HCT116 (cell line): ENCODE measurements around the gene COX10. TPM values are rescaled to one million over a fixed set of nuclear protein-coding genes. Genes with fewer than 3 reads are reported as not detected.
A peak's percentile ranks its signal among the peaks of the same experiment; 100 is the strongest.

ENCODE experiments used
- ATAC-seq: fragments of 200-7000 bp; cut with Tn5 transposase; 2 replicates; pipeline ENCODE4 v1.9.1; 2020; ENCODE audit warnings: mild to moderate bottlenecking, moderate library complexity
- BruUV-seq: library from RNA; stranded (reverse); fragments of 400-500 nt; replicated peaks from 2 replicates; lab custom pipeline; 2021; lab: Mats Ljungman, UMichigan
- CTCF ChIA-PET: fragments of 300-600 bp; sonication (Branson Sonifier 250); formaldehyde crosslinking; loops from one replicate; lab custom pipeline; 2021; ENCODE audit warnings: antibody characterized with exemption; lab: Charles Lee
- POLR2A ChIA-PET: fragments of 300-600, 350-600 bp; sonication (Branson Sonifier 250); formaldehyde crosslinking; loops from one replicate; lab custom pipeline; 2021; ENCODE audit warnings: antibody characterized with exemption; lab: Charles Lee
- RAD21 ChIA-PET, 2 experiments: fragments of 300-600 bp; sonication (Branson Sonifier 250); formaldehyde crosslinking; loops; one replicate each; lab custom pipeline; 2023; ENCODE audit warnings: low total read pairs in 2 of 2; ENCODE audit not compliant: uncharacterized antibody in 2 of 2, unreplicated experiment in 2 of 2, low non-redundant PET in 1 of 2; lab: Charles Lee
- DNase-seq: peaks from one replicate; pipeline ENCODE4 v3.0.0-alpha.2; 2010; ENCODE audit warnings: low read depth, low spot score
- H2AFZ ChIP-seq: fragments of 200-600 bp; shearing (Covaris generic), sonication (generic); 2 replicates; pipeline ENCODE4 v1.6.1; 2017; ENCODE audit warnings: low read depth, mixed run types, mixed read lengths, antibody characterized with exemption, low read length; ENCODE audit not compliant: poor library complexity, severe bottlenecking
- H3K27ac ChIP-seq: 2 replicates; pipeline ENCODE4 v1.5.1; 2012; ENCODE audit warnings: low read depth, low read length
- H3K27me3 ChIP-seq: fragments of 200-600 bp; sonication (generic); 2 replicates; pipeline ENCODE4 v1.6.1; 2016; ENCODE audit warnings: mixed run types, low read length, mixed read lengths; ENCODE audit not compliant: insufficient read depth
- H3K36me3 ChIP-seq, 2 experiments: fragments of 200-500 bp in 1 of 2; fragments of 200-600 bp in 1 of 2; sonication (Bioruptor generic) in 1 of 2; sonication (generic) in 1 of 2; 2 replicates each; pipeline versions ENCODE4 v1.5.1 to v1.6.1; 2014 to 2016; ENCODE audit warnings: low read length in 2 of 2, inconsistent platforms in 1 of 2, mixed read lengths in 1 of 2, mixed run types in 1 of 2; ENCODE audit not compliant: insufficient read depth in 2 of 2, control insufficient read depth in 1 of 2
- H3K4me1 ChIP-seq, 2 experiments: fragments of 200-600 bp in 1 of 2; sonication (generic) in 1 of 2; 2 replicates each; pipeline versions ENCODE4 v1.5.1 to v1.6.1; 2012 to 2017; ENCODE audit warnings: low read length in 2 of 2, inconsistent platforms in 1 of 2, mild to moderate bottlenecking in 1 of 2, mixed read lengths in 1 of 2, mixed run types in 1 of 2, moderate library complexity in 1 of 2; ENCODE audit not compliant: insufficient read depth in 2 of 2, control insufficient read depth in 1 of 2
- H3K4me2 ChIP-seq: fragments of 200-600 bp; sonication (generic); 2 replicates; pipeline ENCODE4 v1.6.1; 2017; ENCODE audit warnings: mixed run types, low read length, mixed read lengths
- H3K4me3 ChIP-seq, 2 experiments: fragments of 200-600 bp in 1 of 2; sonication (generic) in 1 of 2; replicated peaks in 1 of 2; 2 replicates each; pipeline ENCODE4 v1.5.1; 2011 to 2016; ENCODE audit warnings: low read length in 2 of 2, control low read depth in 1 of 2, low read depth in 1 of 2, mild to moderate bottlenecking in 1 of 2, mixed read lengths in 1 of 2, mixed run types in 1 of 2
- H3K79me2 ChIP-seq: fragments of 200-600 bp; sonication (generic); 2 replicates; pipeline ENCODE4 v1.6.1; 2017; ENCODE audit warnings: mild to moderate bottlenecking, mixed run types, low read length, moderate library complexity, mixed read lengths; ENCODE audit not compliant: insufficient read depth
- H3K9ac ChIP-seq: fragments of 200-600 bp; sonication (generic); 2 replicates; pipeline ENCODE4 v1.6.1; 2016; ENCODE audit warnings: low read length, mixed read lengths
- H3K9me2 ChIP-seq: fragments of 200-600 bp; sonication (generic), shearing (Covaris generic); 2 replicates; pipeline ENCODE4 v1.6.1; 2017; ENCODE audit warnings: mixed run types, mild to moderate bottlenecking, moderate library complexity; ENCODE audit not compliant: insufficient read depth
- H3K9me3 ChIP-seq, 2 experiments: fragments of 200-500 bp in 1 of 2; fragments of 200-600 bp in 1 of 2; sonication (Bioruptor generic) in 1 of 2; sonication (generic) in 1 of 2; 2 replicates each; pipeline ENCODE4 v1.6.1; 2014 to 2017; ENCODE audit warnings: low read length in 2 of 2, mixed read lengths in 2 of 2, inconsistent platforms in 1 of 2, low read depth in 1 of 2, mild to moderate bottlenecking in 1 of 2, mixed run types in 1 of 2, moderate library complexity in 1 of 2; ENCODE audit not compliant: control insufficient read depth in 1 of 2, insufficient read depth in 1 of 2
- H4K20me1 ChIP-seq: fragments of 200-600 bp; sonication (generic), shearing (Covaris generic); 2 replicates; pipeline ENCODE4 v1.6.1; 2017; ENCODE audit warnings: mixed run types, mild to moderate bottlenecking, moderate library complexity; ENCODE audit not compliant: insufficient read depth
- CBX3 ChIP-seq: IDR thresholded peaks from 2 replicates; pipeline ENCODE4 v1.6.1; 2012; ENCODE audit warnings: low read depth
- CEBPB ChIP-seq: IDR thresholded peaks from 2 replicates; pipeline ENCODE4 v1.6.1; 2012; ENCODE audit warnings: low read depth
- EGR1 ChIP-seq: IDR thresholded peaks from 2 replicates; pipeline ENCODE4 v1.6.1; 2012; ENCODE audit warnings: low read depth
- EZH2 ChIP-seq: fragments of 200-600 bp; sonication (generic); IDR thresholded peaks from 2 replicates; pipeline ENCODE4 v1.6.1; 2017; ENCODE audit warnings: antibody characterized with exemption, mixed run types
- FOSL1 ChIP-seq: IDR thresholded peaks from 2 replicates; pipeline ENCODE4 v1.6.1; 2012; ENCODE audit warnings: low read depth
- JUND ChIP-seq: IDR thresholded peaks from 2 replicates; pipeline ENCODE4 v1.6.1; 2012
- MAX ChIP-seq: IDR thresholded peaks from 2 replicates; pipeline ENCODE4 v1.6.1; 2012
- RAD21 ChIP-seq: IDR thresholded peaks from 2 replicates; pipeline ENCODE4 v1.6.1; 2012; ENCODE audit warnings: low read depth, mild to moderate bottlenecking
- SIN3A ChIP-seq: IDR thresholded peaks from 2 replicates; pipeline ENCODE4 v1.6.1; 2012; ENCODE audit warnings: low read depth
- SP1 ChIP-seq: IDR thresholded peaks from 2 replicates; pipeline ENCODE4 v1.6.1; 2012; ENCODE audit warnings: low read depth
- SRF ChIP-seq: IDR thresholded peaks from 2 replicates; pipeline ENCODE4 v1.6.1; 2012; ENCODE audit warnings: low read depth
- TCF7L2 ChIP-seq: IDR thresholded peaks from 2 replicates; pipeline ENCODE4 v1.7.0; 2011; ENCODE audit warnings: borderline replicate concordance, inconsistent platforms; ENCODE audit not compliant: insufficient read depth, insufficient read length; ENCODE audit errors: extremely low read depth
- YY1 ChIP-seq: IDR thresholded peaks from 2 replicates; pipeline ENCODE4 v1.6.1; 2011; ENCODE audit warnings: low read length, low read depth, moderate library complexity, mild to moderate bottlenecking; ENCODE audit not compliant: insufficient replicate concordance; ENCODE audit errors: extremely low read depth
- ZFX ChIP-seq: fragments of 450-650 bp; IDR thresholded peaks from 2 replicates; pipeline ENCODE4 v1.6.1; 2017
- ZNF274 ChIP-seq: fragments of 200-500 bp; sonication (Bioruptor generic); IDR thresholded peaks from 2 replicates; pipeline ENCODE4 v1.6.1; 2014; ENCODE audit warnings: mild to moderate bottlenecking, low read depth, low read length, inconsistent platforms
- intact Hi-C: fragments of 100-400 bp; cut with micrococcal nuclease; formaldehyde crosslinking; loops from 2 replicates; pipeline ENCODE4 v1.10.0; 2022
- total RNA-seq: library from RNA; stranded (reverse); gene quantifications from one replicate; pipeline ENCODE4 v1.2.1, GENCODE V29; 2021; ENCODE audit not compliant: unreplicated experiment
- TF ChIP-seq, protein P1 (sequence below), 3 experiments: fragments of 200-600 bp in 1 of 3; sonication (generic) in 1 of 3; IDR thresholded peaks in 2 of 3; conservative IDR thresholded peaks in 1 of 3; 2 replicates each; pipeline ENCODE4 v1.5.1; 2012 to 2017; ENCODE audit warnings: low read depth in 2 of 3, low read length in 2 of 3, antibody characterized with exemption in 1 of 3, borderline replicate concordance in 1 of 3, control low read depth in 1 of 3, mild to moderate bottlenecking in 1 of 3, mixed read lengths in 1 of 3, mixed run types in 1 of 3, moderate library complexity in 1 of 3; ENCODE audit not compliant: insufficient read depth in 1 of 3
- TF ChIP-seq, protein P2 (sequence below): IDR thresholded peaks from 2 replicates; pipeline ENCODE4 v1.6.1; 2012

The COX10 gene
- total RNA-seq, 1 experiment from 2014 or later, result 22.4 TPM

DNA sequence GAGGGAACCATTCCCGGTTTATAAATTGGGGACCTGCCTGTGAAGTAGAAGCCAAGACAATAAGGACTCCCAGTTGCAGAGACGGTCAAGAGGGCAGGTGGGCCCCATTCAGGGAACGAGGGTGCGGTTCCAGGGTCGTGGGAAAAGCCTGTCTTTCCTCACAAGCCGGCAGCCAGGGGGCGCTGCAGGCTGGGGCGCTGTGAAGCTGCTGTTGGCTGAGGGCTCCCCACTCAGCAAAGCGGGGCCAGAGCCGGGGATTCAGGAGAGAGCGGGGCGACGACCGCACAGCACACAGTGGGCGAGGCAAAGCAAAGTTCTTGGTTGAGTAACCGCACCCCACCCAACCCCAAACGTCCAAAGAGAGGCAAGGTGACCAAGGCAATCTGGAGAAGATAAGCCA lies 142.5 kb downstream of the COX10 start:
- no TSS peak for BruUV-seq
- ChIA-PET RAD21 (no interaction called here), CTCF (interaction anchor here (1.4 kb wide), 1 partner anchor 89 kb away, joined by 3 read pairs; the partner anchor contains the start of gene HS3ST3B1), POLR2A (no interaction called here)
- no peak overlapping the region for H3K4me3 ChIP-seq
- H3K36me3 ChIP-seq, result peaks cover 0 to 5% of the 10 kb centered on the region in 2 experiments; a peak in 1 of 4 replicates
- no peaks in the 10 kb centered on the region for H3K9me2 ChIP-seq
- intact Hi-C loops, result no loop called here
- peaks cover 0 to 3% of the 10 kb centered on the region in 2 experiments; a peak in 1 of 4 replicates for H3K4me1 ChIP-seq
- no peak for DNase-seq
- H2AFZ ChIP-seq, result no peak overlapping the region
- H3K4me2 ChIP-seq, result no peak overlapping the region
- H3K27me3 ChIP-seq, result no peaks in the 10 kb centered on the region
- no peak overlapping the region for H3K9ac ChIP-seq
- H3K79me2 ChIP-seq, result no peaks in the 10 kb centered on the region
- H3K27ac ChIP-seq, result no peak overlapping the region
- H3K9me3 ChIP-seq, result no peaks in the 10 kb centered on the region
- ATAC-seq, result no peak; the same call in 1 of the 2 replicates
- H4K20me1 ChIP-seq, result no peaks in the 10 kb centered on the region
- TF ChIP-seq, protein P1, sequence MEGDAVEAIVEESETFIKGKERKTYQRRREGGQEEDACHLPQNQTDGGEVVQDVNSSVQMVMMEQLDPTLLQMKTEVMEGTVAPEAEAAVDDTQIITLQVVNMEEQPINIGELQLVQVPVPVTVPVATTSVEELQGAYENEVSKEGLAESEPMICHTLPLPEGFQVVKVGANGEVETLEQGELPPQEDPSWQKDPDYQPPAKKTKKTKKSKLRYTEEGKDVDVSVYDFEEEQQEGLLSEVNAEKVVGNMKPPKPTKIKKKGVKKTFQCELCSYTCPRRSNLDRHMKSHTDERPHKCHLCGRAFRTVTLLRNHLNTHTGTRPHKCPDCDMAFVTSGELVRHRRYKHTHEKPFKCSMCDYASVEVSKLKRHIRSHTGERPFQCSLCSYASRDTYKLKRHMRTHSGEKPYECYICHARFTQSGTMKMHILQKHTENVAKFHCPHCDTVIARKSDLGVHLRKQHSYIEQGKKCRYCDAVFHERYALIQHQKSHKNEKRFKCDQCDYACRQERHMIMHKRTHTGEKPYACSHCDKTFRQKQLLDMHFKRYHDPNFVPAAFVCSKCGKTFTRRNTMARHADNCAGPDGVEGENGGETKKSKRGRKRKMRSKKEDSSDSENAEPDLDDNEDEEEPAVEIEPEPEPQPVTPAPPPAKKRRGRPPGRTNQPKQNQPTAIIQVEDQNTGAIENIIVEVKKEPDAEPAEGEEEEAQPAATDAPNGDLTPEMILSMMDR (IDR thresholded peaks at IDR 0.05 in 2 of 3, conservative IDR thresholded peaks at IDR 0.05 in 1 of 3; ENCODE audit: borderline replicate concordance in 1 of 3, insufficient read depth in 1 of 3, low read depth in 2 of 3, low read length in 2 of 3), result peak in 2 of 3 experiments; percentile 31 to 43; a peak in 3 of 6 replicates
- no peak for TF ChIP-seq RAD21

DNA sequence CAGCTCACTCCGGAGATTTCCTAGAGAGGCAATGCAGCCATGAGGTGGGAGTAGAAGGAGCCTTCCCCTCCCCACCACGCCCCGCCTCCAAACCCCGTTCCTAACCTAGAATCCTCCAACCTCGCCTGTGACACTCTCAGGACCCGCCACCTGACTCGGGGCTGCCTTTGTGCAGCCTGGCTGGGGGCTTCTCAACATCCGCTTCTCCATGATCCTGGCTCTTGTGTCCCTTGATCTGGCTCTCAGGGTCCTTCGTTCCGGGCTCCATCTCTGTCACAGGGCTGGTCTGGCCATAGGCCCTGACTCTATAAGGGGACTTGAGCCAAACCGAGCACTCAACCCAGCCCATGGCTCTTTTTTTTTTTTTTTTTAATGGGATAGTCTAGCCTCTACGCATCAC lies 143.1 kb downstream of the COX10 start:
- POLR2A ChIA-PET, result no interaction called here
- no peaks in the 10 kb centered on the region for H4K20me1 ChIP-seq
- H3K9me2 ChIP-seq, result no peaks in the 10 kb centered on the region
- no TSS peak for BruUV-seq
- no peak overlapping the region for H2AFZ ChIP-seq
- no peak overlapping the region for H3K4me3 ChIP-seq
- DNase-seq, result no peak
- H3K27ac ChIP-seq, result no peak overlapping the region
- intact Hi-C loops, result no loop called here
- H3K79me2 ChIP-seq, result no peaks in the 10 kb centered on the region
- CTCF ChIA-PET, result interaction anchor here (1.4 kb wide), 1 partner anchor 88 kb away, joined by 3 read pairs; the partner anchor contains the start of gene HS3ST3B1
- RAD21 ChIA-PET, result no interaction called here
- 0 out of 4 replicates have a peak, but pooled peaks cover 0 to 3% of the 10 kb centered on the region in 2 experiments for H3K4me1 ChIP-seq
- no peaks in the 10 kb centered on the region for H3K27me3 ChIP-seq
- no peak overlapping the region for H3K9ac ChIP-seq
- H3K36me3 ChIP-seq, result peaks cover 0 to 5% of the 10 kb centered on the region in 2 experiments; a peak in 1 of 4 replicates
- no peak for TF ChIP-seq EGR1
- TF ChIP-seq EZH2, result no peak
- no peak for TF ChIP-seq ZNF274
- TF ChIP-seq JUND, result no peak
- TF ChIP-seq, protein P2, sequence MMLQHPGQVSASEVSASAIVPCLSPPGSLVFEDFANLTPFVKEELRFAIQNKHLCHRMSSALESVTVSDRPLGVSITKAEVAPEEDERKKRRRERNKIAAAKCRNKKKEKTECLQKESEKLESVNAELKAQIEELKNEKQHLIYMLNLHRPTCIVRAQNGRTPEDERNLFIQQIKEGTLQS, result no peak
- TF ChIP-seq TCF7L2, result no peak
- no peak for TF ChIP-seq FOSL1
- TF ChIP-seq, protein P1 (IDR thresholded peaks at IDR 0.05 in 2 of 3, conservative IDR thresholded peaks at IDR 0.05 in 1 of 3; ENCODE audit: borderline replicate concordance in 1 of 3, insufficient read depth in 1 of 3, low read depth in 2 of 3, low read length in 2 of 3), result no peak
- TF ChIP-seq CBX3, result no peak
- no peak for TF ChIP-seq SP1
- no peak for TF ChIP-seq RAD21
- no peak for TF ChIP-seq CEBPB
- no peak for TF ChIP-seq SIN3A
- no peak for TF ChIP-seq SRF
- no peak for TF ChIP-seq MAX
- TF ChIP-seq ZFX, result no peak
- no peak for TF ChIP-seq YY1
- ATAC-seq, result no peak
- H3K9me3 ChIP-seq, result no peaks in the 10 kb centered on the region
- no peak overlapping the region for H3K4me2 ChIP-seq
